A172 (cell line): Measurements from ENCODE around the gene MED15. TPM values are rescaled to one million over a fixed set of nuclear protein-coding genes. Genes with fewer than 3 reads are reported as not detected.
"Not testable (repeated sequence)": the region's sequence is repeated elsewhere in the genome, so short reads cannot be mapped to it uniquely, and the experiment has no call there.

Experiments
- DNase-seq: peaks from one replicate; pipeline ENCODE4 v3.0.0-alpha.2; 2015; ENCODE audit warnings: low spot score
- total RNA-seq: library from RNA; depleted of rRNA; stranded (reverse); fragments of >200 nt; shearing (Covaris generic); gene quantifications from 2 replicates; pipeline ENCODE4 v1.2.3, GENCODE V29; 2014

The MED15 gene
- total RNA-seq, 1 experiment from 2014 or later: 24.7 TPM

DNA sequence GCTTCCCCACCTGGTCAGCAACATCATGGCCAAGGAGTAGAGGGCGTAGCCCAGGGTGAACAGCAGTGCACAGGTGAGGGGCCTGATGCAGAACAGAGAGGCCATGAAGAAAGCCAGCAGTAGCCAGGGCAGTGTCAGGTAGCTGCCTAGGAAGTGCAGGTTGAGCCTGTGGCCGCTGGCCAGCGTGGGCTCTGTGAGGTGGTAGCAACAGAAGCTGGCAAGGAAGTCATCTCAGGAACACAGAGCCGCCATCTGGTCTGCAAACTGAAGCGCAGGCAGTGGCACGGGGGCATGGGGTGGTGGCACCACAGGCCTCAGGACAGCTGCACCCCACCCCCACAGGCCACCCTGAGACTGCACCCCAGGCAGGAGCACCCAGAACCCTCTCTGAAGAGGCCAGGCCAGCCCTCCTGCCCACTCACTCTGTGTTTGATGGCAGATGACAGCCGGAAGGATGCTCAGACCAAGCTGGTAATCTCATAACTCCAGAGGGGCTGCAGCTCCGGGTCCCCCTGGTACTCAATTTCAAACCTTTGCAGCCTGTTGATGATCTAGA, 95.3 kb downstream of the MED15 start:
- no peak for DNase-seq

DNA sequence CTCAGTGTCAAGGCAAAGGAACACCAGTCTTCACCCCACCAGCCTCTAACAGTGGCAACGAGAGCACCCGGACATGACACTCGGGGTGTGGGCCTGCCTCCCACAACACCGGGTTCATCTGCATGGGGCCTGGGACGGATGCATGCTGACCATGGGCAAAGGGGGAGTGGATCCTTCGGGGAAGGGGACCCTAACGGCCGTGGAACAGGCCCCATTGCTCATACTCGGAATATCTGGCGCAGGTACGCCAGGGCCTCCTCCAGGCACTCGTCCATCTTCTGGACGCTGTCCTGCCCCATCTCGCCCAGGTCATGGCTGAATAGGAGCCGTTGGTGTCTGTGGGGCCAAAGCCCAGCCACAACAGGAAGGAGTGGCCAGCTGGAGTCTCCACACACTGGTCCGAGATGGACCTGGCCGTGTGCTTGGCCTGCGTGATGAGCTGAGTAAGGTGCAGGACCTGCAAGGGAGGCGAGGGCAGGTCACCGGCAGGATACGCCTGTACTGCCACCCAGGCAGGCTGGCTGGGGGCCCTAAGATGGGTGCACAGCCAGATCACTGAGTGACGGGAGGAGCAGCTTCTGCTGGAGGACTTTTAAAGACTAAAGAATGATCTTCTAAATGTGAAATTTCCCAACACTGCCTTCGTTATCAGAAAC, 96.8 kb downstream of the MED15 start:
- DNase-seq: no peak

DNA sequence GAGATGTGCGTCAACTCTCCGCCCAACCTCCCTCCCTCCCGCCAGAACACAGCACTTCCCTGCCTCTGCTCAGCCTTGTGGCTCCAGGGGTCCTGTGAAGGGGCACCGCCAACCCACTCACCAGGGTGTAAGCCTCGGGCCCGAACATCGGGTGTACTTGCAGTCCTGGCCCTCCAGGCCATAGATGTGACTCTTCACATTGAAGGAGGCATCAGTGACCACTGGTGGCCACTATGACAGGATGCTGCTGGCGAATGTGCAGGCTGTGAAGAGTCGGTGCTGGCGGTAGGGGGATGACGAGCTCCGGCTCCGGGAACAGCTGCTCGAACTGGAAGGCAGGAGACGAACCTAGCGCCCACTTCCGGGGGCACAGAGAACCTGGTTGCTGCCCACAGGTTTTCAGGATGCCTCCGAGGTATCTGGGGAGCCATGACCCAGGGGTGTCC, 97.4 kb downstream of the MED15 start:
- DNase-seq: no peak

DNA sequence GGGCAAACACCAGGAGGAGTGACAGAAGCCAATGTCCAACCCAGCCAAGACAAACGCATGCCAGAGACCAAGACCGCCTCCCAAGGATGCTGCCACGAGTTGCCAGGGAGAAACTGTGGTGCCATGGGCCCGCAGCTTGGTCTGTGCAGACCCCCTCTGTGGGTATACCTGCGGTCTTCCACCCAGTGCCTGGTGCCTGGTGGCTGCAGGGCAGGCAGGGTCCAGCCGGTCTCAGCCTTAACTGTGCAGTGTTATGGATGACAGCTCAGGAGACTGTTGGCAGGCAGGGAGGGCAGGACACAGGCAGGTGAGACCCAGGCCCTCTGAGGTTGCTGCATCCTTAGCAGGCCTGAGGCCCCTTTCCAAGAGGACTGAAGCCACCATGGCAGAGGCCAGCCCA, 97.9 kb downstream of the MED15 start:
- DNase-seq: no peak

DNA sequence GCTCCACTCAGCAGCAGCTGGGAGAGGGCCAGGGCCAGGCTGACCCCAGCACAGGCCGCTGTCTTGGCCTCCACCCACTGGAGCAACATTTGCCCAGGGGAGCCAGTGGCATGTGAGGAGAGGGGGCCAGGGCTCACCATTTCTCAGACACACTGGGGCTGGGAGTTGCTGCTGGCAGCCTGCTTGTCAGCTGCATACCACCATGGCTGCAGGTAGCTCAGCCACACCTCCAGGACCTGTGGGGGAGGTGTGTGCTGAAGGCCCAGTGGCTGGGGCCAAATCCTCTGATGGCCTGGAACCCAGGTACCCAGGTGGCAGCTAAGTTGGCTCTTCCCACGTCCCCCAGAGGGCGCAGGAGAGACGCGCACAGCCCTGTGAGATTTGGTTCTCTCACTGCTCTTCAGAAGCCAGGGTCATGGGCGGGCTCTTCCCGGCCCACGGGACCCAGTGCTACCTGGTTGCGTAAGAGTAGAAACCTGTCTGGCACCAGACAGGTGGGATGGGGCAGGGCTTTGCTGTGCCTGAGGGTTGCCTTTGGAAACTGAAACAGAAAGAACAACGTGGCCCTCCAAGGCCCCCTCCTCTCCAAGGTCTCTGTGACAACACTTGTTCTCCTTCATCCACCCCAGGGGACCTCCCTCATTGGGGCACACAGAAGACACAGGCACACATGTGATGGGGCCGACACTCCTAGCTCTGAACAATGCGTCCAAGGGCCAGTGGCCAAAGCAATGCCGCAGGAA, 98.8 kb downstream of the MED15 start:
- DNase-seq: peak; percentile 12

DNA sequence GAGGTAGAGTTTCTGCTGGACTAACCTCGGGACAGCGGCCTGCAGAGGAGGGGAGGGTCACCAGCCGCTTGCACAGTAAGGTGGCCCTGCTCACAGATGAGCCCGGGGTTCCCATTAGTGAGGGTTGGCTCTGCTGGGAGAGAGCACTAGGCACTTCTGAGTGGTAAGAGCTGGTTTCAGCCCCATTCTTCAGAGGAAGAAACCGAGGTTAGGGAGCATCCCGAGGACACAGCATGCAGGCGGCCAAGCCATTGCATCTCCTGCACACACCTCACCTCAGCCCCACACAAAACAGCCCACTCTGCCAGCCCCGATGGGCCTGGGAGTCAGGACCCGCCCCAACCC, 99.3 kb downstream of the MED15 start:
- DNase-seq: no peak

DNA sequence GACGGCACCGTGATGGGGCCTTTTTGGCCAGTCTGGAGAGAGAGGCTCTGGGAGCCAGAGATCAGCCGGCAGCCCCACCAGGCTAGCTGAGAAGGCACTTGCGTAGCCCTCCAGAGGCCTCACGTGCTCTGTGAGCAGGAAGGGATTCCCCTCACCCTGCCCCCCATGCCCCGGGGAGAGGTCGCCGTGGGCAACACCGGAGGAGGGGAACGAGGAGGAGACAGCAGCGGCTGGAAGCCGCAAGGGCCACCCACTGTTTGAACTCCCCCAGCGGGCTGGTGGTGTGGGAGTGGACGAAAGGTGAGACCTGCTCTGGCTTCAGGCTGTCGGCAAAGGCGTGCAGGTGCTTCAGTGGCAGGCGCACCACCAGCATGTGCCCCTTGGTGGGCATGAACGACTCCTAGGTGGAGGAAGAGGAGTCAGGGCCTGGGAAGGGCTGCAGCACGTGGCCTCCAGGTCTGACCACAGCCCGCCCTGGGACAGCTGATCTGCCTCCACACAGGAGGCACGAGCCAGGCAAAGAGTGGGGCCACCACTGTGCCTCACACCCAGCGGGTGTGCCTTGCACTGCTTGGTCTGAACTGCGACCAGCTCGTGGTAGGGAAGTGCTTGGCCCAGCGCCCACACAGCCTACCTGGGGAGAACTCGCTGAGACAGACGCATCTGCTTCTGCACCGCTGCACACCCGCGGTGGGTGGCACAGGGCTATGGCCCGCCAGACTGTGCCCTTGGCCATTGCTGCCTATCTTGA, 99.9 kb downstream of the MED15 start:
- no peak for DNase-seq

DNA sequence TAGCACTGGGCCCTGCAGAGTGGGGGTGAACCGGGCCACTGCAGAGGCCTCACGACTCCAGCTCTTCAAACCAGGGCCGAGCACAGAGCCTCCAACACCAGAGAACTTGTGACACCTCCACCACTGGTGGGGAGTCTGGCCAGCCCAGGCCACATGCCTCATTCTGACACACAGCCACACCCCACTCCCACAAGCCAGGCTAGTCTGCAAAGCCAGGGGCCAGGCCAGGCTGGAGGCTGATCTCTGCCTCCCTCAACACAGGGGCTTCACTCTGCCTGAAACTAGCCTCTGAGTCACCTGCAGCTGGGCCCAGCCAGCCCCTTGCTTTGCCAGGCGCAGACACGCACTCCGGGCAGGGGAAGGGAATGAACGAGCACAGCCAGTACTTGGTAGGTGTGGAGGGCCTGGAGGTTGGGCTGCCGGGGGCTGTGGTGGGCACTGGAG, 102.9 kb downstream of the MED15 start:
- DNase-seq: no peak

DNA sequence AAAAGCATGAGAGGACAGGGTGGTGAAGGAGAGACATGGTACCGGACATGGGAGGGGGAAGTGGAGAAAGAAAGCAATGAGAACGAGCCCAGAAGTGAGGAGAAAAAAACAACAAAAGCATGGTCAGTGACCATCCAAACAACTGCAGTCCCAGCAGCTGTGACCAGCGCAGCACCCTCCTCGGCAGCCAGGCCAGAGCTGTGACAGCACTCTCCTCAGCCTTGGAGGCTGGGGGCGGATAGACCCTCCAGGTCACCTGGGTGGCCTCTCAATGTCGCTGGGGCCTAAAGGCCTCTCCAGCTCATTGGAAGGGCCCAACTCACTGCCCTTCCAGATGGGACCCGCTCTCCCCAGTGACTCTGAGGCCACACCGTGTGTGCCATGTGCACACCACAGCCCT, 103.3 kb downstream of the MED15 start:
- DNase-seq: no peak

DNA sequence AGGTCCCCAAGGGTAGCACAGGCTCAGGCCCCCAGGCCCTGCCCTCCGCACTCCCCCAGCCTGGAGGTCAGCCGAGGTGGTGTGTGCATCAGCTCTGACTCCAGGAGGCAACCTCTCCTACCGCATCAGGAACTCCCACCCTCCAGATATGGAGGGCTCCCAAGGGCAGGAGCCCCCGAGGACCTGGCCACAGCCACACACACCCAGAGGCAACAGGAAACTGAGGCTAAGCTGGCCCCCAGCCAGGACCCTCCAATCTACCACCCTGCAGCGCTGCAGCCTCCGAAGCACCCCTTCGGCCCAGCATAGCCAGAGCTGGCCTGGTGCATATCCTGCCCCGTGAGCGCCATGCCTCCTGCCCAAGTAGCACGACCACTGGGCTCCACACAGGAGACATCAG, 104.0 kb downstream of the MED15 start:
- DNase-seq: no peak

DNA sequence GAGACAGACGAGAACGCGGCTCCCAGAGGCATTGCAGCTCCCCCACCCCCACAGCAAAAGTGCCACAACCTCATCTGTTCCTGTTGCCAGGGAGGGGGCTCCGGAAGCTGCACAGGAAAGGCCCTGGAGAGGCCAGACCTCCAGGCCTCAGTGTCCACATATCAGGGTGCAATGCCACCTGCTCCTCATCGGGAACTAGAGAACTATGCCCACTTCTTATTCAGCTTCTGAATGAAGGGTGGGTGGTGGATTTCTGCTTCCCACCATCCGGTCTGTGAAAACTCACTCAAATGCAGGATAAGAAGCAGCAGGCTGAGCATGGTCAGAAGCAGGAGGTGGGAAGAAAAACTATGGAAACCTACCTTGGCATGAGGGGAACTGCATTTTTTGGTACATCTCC, 105.9 kb downstream of the MED15 start:
- DNase-seq: no peak

DNA sequence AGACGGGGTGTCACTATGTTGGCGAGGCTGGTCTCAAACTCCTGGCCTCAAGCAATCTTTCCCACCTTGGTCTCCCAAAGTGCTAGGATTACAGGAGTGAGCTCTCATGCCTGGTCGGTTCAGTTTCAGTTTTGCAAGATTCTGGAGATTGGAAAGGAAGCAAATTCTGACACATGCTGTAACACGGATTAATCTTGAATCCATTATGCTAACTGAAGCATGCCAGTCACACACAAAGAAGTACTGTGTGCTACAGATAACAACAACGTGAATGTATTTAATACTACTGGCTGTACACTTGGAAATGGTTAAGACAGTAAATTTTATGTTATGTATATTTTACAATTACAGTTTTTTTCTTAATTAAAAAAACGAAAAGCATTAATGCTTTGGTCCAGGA, 107.6 kb downstream of the MED15 start:
- no peak for DNase-seq

DNA sequence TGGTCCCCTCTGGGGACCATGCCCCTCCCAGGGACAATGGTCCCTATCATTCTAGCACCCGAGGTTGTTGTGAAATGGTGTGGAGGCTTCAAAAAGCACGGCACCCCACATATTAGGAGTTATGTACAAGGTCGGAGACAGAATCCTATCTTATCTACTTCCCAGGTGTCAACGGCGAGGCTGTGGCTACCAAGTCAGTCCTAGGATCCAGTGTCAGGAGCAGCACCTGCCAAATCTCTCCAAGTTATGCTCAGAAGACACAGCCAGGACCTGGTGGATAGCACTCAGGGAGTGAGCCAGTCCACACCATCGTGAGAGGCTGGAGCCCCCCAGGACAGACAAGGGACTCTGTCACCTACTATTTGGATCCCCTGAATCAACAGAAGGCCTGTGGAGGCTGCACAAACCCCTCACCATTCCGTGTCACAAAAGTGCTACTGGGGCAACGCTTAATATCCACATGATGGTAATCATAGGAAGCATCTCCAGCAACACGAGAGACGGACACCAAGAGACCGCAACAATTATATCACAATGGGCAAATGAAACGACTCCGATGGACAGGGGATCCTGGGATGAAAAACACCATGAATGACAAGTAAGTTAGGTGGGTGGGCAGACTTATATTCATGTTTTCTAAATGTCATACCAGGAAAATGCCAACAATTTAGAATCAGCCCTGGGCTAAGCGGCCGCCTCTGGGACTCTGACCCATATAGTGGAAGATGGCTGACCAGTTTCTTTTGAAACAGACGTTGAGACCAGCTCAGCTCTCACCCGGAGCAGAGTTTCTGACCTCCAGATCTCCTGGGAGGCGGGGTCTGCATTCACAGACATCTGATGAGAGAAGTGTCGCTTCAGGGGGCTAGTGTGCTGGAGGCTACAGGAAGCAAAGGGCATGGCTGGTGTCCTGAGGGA, 108.4 kb downstream of the MED15 start:
- no peak for DNase-seq

DNA sequence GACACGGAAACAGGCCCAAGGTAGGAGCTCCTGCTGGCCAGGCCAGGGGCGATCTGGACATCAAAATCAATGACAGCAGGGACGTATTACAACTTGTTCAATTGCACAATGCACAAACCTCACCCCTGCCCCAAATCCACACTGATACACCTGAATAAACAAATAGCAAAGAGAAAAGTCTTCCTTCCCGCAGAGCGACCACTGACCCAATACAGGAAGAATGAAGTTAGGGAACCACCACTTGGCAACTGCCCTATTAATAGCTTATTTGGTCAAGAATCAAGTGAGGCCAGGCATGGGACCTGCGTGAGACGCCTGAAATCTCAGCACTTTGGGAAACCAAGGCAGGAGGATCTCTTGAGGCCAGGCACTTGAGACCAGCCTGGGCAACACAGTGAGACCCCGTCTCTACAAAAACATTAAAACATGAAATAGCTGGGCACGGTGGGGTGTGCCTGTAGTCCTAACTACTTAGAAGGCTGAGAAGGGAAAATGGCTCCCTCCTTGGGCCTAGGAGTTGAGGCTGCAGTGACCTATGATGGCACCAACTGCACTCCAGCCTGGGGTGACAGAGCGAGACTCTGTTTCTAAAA, 109.1 kb downstream of the MED15 start:
- no peak for DNase-seq

DNA sequence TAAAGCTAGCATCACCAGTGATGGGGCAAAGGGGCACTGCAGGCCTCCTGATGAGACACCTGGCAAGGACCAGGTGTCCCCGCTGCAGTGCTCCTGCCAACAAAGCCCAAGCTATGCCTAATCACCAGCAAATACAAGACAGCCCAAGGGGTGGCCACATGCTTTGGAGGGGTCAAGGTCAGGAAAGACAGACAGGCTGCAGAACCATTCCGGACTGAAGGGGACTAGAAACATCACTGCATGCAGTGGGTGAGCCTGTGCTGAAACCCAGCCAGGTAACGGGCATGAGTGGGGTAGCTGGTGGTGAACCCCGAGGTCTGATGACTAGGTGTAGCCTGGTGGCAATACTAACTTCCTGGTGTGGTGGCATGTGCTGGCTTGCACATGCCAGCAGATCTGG, 111.1 kb downstream of the MED15 start:
- no peak for DNase-seq

DNA sequence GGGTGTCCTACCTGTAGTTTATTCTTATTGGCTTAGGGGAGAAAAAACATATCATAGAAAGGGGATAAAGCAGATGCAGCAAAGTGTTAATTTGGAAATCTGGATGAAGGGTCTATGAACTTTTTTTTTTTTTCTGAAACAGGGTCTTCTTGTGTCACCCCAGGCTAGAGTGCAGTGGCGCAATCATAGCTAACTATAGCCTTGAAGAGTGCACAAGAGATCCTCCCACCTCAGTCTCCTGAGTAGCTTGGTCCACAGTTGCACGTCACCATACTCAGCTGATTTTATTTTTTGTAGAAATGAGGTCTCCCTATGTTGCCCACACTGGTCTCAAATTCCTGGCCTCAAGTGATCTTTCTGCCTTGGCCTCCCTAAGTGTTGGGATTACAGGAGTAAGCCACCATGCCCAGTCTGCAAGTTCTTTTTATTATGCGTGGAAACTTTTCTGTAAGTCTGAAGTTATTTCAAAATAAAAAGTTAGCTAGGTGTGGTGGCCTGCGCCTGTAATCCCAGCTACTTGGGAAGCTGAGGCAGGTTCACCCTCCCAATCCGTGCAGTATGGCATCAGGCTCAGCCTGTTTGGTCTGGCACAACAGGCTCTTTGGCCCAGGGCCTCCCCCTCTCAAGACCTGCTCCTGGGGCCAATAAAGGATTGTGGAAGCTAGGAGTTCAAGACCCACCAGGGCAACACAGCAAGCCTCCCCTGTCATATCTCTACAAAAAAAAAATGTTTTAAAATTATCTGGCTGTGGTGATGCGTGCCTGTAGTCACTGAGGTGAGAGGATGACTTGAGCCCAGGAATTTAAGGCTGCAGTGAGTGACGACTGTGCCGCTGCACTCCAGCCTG, 111.9 kb downstream of the MED15 start:
- no peak for DNase-seq

DNA sequence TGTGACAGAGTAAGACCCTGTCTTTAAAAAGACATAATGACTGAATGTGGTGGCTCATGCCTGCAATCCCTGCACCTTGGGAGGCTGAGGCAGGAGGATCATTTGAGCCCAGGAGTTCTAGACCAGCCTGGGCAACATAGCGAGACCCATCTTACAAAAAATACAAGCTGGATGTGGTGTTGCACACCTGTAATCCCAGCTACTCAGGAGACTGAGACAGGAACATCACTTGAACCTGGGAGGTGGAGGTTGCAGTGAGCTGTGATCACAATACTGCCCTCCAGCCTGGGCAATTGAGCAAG, 112.4 kb downstream of the MED15 start:
- not testable (repeated sequence) for DNase-seq

DNA sequence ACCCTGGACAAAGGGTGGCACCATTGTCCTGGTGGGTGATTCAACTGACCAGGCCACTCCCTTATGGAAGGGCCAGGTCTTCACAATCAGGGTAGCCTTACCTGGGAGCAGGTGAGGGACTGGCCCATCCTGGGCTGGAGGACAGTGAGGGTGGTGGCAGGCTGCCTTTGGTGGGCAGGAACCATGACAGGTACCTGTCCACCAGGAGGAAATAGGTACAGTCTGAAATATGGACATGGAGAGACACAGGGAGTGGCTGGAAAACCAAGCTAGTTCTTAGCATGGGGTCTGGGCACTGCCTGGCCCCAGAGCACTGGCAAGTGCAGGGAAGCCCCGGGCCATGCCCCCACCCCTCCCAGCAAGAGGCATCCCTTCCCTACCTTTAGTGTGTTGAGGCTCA, 113.8 kb downstream of the MED15 start:
- no peak for DNase-seq

DNA sequence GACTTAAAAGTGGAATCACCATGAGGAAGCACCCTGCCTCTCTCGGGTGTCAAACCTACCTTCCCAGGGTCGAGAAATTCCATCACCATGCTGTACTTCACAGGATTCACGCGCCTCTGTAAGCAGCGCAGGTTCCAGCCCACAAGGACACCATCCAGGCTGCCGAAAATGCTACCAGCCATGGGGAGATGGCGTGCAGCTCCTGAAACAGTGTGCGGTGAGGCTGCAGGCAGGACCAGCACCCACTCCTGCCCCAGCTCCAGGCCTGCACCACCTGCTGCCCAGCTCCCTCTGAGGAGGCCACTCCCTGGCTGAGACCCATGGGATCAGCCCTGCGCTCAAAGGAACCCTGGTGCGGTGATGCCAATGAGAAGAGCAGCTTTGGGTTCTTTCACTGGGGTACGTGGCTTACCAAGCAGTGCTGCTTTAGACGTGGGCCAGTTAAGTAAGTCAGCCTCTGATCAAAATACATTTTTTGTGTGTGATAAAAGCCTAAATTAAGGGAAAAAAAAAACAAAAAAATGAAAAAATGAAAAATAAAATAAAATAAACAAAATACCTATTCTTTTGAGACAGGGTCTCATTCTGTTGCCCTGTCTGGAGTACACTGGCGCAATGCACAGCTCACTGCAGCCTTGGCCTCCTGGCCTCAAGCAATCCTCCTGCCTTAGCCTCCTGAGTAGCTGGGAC, 115.4 kb downstream of the MED15 start:
- no peak for DNase-seq

DNA sequence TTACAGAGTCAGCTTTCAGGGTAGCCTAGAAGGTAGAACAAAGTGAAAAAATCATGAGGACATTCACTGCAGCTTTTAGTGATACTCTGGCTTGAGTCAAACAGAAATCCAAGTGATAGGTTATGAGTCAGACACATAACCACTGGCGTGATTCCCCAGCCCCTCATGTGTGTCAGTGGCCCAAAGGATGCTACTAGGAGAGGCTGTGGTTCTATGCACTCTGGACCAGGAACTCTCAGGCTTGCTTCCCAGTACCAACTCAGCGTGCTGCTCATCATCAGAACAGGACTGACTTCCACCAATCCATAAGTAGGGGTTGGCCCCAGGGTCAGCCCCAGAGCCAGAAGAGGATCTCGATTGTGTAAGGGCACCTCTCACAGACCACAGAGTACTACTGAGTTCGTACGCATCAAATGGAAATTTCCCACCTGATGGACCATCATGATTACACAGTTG, 116.8 kb downstream of the MED15 start:
- no peak for DNase-seq
